ENCODE data around the gene PRSS12.
"Not testable (repeated sequence)": the region's sequence is repeated elsewhere in the genome, so short reads cannot be mapped to it uniquely, and the experiment has no call there.

Gene PRSS12
- total RNA-seq = 0 to 1.6 (median 0.10) reads per million in 9 experiments

GRCh38 chr4:118352843-118353533, at the start of gene PRSS12:
PRSS12 (minus strand) TSS chr4:118353003; CDS start chr4:118352720, 283 bp downstream.
- Mint-ChIP-seq H3K4me1 (ENCODE audit: low read depth in 2 of 2) (peaks cover 8% of the 10 kb centered on the region in 2 donors), H3K9me3 (no peaks in the 10 kb centered on the region), H3K4me3 (peak within 1 kb of the TSS; percentile 81 to 83), H3K36me3 (ENCODE audit: insufficient read depth) (peaks cover 3% of the 10 kb centered on the region), H3K27me3 (peaks cover 73 to 90% of the 10 kb centered on the region in 2 donors), H3K27ac (peak within 1 kb of the TSS in 1 of 2 donors; percentile 55)
- ATAC-seq (replicated peaks) = peak; percentile 87
- DNase-seq = peak; percentile 23 to 36 (median 24)

- no peak overlapping the region for H3K27ac Mint-ChIP-seq
- no peaks in the 10 kb centered on the region for H3K4me1 Mint-ChIP-seq (ENCODE audit: low read depth in 2 of 2)
- DNase-seq (no peak), ATAC-seq (replicated peaks) (no peak)
- H3K9me3 Mint-ChIP-seq = no peaks in the 10 kb centered on the region
- peaks cover 19 to 43% of the 10 kb centered on the region in 2 donors for H3K27me3 Mint-ChIP-seq
- H3K4me3 Mint-ChIP-seq = no peak overlapping the region
- H3K36me3 Mint-ChIP-seq (ENCODE audit: insufficient read depth) = no peaks in the 10 kb centered on the region
Measured at GRCh38 chr4:118400356-118400755, 47.6 kb upstream of the PRSS12 start.

GRCh38 chr4:118399883-118400282, 47.1 kb upstream of the PRSS12 start:
- not testable (repeated sequence) for ATAC-seq (replicated peaks)

GRCh38 chr4:118398226-118399090, 45.7 kb upstream of the PRSS12 start:
- no peaks in the 10 kb centered on the region for H3K9me3 Mint-ChIP-seq
- no peaks in the 10 kb centered on the region for H3K36me3 Mint-ChIP-seq (ENCODE audit: insufficient read depth)
- DNase-seq (no peak), ATAC-seq (replicated peaks) (no peak)
- H3K27ac Mint-ChIP-seq = no peak overlapping the region
- H3K4me1 Mint-ChIP-seq (ENCODE audit: low read depth in 2 of 2) = no peaks in the 10 kb centered on the region
- H3K27me3 Mint-ChIP-seq = peaks cover 19 to 32% of the 10 kb centered on the region in 2 donors
- no peak overlapping the region for H3K4me3 Mint-ChIP-seq

More at GRCh38 chr4:118399883-118400282, 47.1 kb upstream of the PRSS12 start:
- DNase-seq; H3K4me1 Mint-ChIP-seq (ENCODE audit: low read depth in 2 of 2); H3K4me3 Mint-ChIP-seq; H3K27ac Mint-ChIP-seq; H3K36me3 Mint-ChIP-seq (ENCODE audit: insufficient read depth); H3K9me3 Mint-ChIP-seq: not testable (repeated sequence)
- peaks cover 19 to 38% of the 10 kb centered on the region in 2 donors for H3K27me3 Mint-ChIP-seq

- no peak overlapping the region for H3K4me3 Mint-ChIP-seq
Measured at GRCh38 chr4:118397623-118397979, 44.8 kb upstream of the PRSS12 start.

GRCh38 chr4:118396881-118397622, 44.2 kb upstream of the PRSS12 start:
- Mint-ChIP-seq H3K4me3 (no peak overlapping the region), H3K4me1 (ENCODE audit: low read depth in 2 of 2) (no peaks in the 10 kb centered on the region), H3K27me3 (peaks cover 19 to 36% of the 10 kb centered on the region in 2 donors), H3K36me3 (ENCODE audit: insufficient read depth) (no peaks in the 10 kb centered on the region), H3K9me3 (peaks cover 2 to 7% of the 10 kb centered on the region in 2 donors), H3K27ac (no peak overlapping the region)
- no peak for ATAC-seq (replicated peaks)
- no peak for DNase-seq

More at GRCh38 chr4:118397623-118397979, 44.8 kb upstream of the PRSS12 start:
- ATAC-seq (replicated peaks) (no peak), DNase-seq (no peak)
- Mint-ChIP-seq H3K36me3 (ENCODE audit: insufficient read depth) (no peaks in the 10 kb centered on the region), H3K27ac (no peak overlapping the region), H3K9me3 (peaks cover 2 to 6% of the 10 kb centered on the region in 2 donors), H3K27me3 (peaks cover 19 to 39% of the 10 kb centered on the region in 2 donors), H3K4me1 (ENCODE audit: low read depth in 2 of 2) (no peaks in the 10 kb centered on the region)

GRCh38 chr4:118395057-118395644, 42.3 kb upstream of the PRSS12 start:
- Mint-ChIP-seq H3K27me3 (peaks cover 6 to 19% of the 10 kb centered on the region in 2 donors), H3K4me3 (no peak overlapping the region), H3K9me3 (peaks cover 2 to 7% of the 10 kb centered on the region in 2 donors), H3K4me1 (ENCODE audit: low read depth in 2 of 2) (no peaks in the 10 kb centered on the region), H3K27ac (no peak overlapping the region), H3K36me3 (ENCODE audit: insufficient read depth) (no peaks in the 10 kb centered on the region)
- ATAC-seq (replicated peaks) (no peak), DNase-seq (no peak)

GRCh38 chr4:118392509-118392908, 39.7 kb upstream of the PRSS12 start:
- not testable (repeated sequence) for H3K27ac Mint-ChIP-seq

GRCh38 chr4:118390121-118390520, 37.3 kb upstream of the PRSS12 start:
- no peaks in the 10 kb centered on the region for H3K4me1 Mint-ChIP-seq (ENCODE audit: low read depth in 2 of 2)
- ATAC-seq (replicated peaks) = no peak
- DNase-seq = no peak
- H3K36me3 Mint-ChIP-seq (ENCODE audit: insufficient read depth) = no peaks in the 10 kb centered on the region
- peaks cover 6 to 14% of the 10 kb centered on the region in 2 donors for H3K9me3 Mint-ChIP-seq
- H3K27ac Mint-ChIP-seq = no peak overlapping the region
- peaks cover 0 to 10% of the 10 kb centered on the region in 2 donors for H3K27me3 Mint-ChIP-seq
- no peak overlapping the region for H3K4me3 Mint-ChIP-seq

More at GRCh38 chr4:118392509-118392908, 39.7 kb upstream of the PRSS12 start:
- ATAC-seq (replicated peaks); H3K36me3 Mint-ChIP-seq (ENCODE audit: insufficient read depth); H3K4me1 Mint-ChIP-seq (ENCODE audit: low read depth in 2 of 2); H3K9me3 Mint-ChIP-seq; H3K4me3 Mint-ChIP-seq; DNase-seq: not testable (repeated sequence)
- H3K27me3 Mint-ChIP-seq = peaks cover 6 to 19% of the 10 kb centered on the region in 2 donors

- no peak for DNase-seq
- Mint-ChIP-seq H3K4me3 (no peak overlapping the region), H3K36me3 (ENCODE audit: insufficient read depth) (no peaks in the 10 kb centered on the region), H3K4me1 (ENCODE audit: low read depth in 2 of 2) (no peaks in the 10 kb centered on the region), H3K9me3 (peaks cover 6 to 14% of the 10 kb centered on the region in 2 donors), H3K27ac (no peak overlapping the region), H3K27me3 (peaks cover 0 to 13% of the 10 kb centered on the region in 2 donors)
- ATAC-seq (replicated peaks) = no peak
Measured at GRCh38 chr4:118389721-118390120, 36.9 kb upstream of the PRSS12 start.

GRCh38 chr4:118388606-118389005, 35.8 kb upstream of the PRSS12 start:
- Mint-ChIP-seq H3K4me1 (ENCODE audit: low read depth in 2 of 2) (no peaks in the 10 kb centered on the region), H3K27me3 (peaks cover 0 to 21% of the 10 kb centered on the region in 2 donors), H3K36me3 (ENCODE audit: insufficient read depth) (no peaks in the 10 kb centered on the region), H3K4me3 (no peak overlapping the region), H3K27ac (no peak overlapping the region), H3K9me3 (peaks cover 6 to 14% of the 10 kb centered on the region in 2 donors)
- DNase-seq (no peak), ATAC-seq (replicated peaks) (no peak)

- Mint-ChIP-seq H3K27ac (no peak overlapping the region), H3K4me3 (no peak overlapping the region), H3K4me1 (ENCODE audit: low read depth in 2 of 2) (no peaks in the 10 kb centered on the region)
Measured at GRCh38 chr4:118381902-118382301, 29.1 kb upstream of the PRSS12 start.

More at GRCh38 chr4:118381902-118382301, 29.1 kb upstream of the PRSS12 start:
- ATAC-seq (replicated peaks) = no peak
- no peak for DNase-seq
- Mint-ChIP-seq H3K36me3 (ENCODE audit: insufficient read depth) (no peaks in the 10 kb centered on the region), H3K27me3 (peaks cover 0 to 30% of the 10 kb centered on the region in 2 donors), H3K9me3 (peaks cover 3 to 7% of the 10 kb centered on the region in 2 donors)

Data from effector memory CD8-positive, alpha-beta T cell (primary cell).